Spleen (tissue), 11 donors: ENCODE data around the gene ZNF738. TPM values are rescaled to one million over a fixed set of nuclear protein-coding genes. Genes with fewer than 3 reads are reported as not detected.

ENCODE experiments used
- DNase-seq: peaks from one replicate; pipeline ENCODE4 v3.0.0-alpha.2; 2020
- H3K27ac ChIP-seq, 8 donors: fragments of 200-600 bp; sonication (generic) in 7 of 8; 1 replicate in 4 of 8; 2 replicates in 4 of 8; pipeline versions ENCODE4 v1.5.0 to v1.8.0; 2016 to 2021; ENCODE audit warnings: inconsistent platforms in 4 of 8, mild to moderate bottlenecking in 4 of 8, moderate library complexity in 1 of 8
- H3K27me3 ChIP-seq, 7 donors: fragments of 200-600 bp; sonication (generic) in 6 of 7; replicated peaks in 1 of 7; 1 replicate in 4 of 7; 2 replicates in 3 of 7; pipeline versions ENCODE4 v1.5.0 to v1.8.0; 2016 to 2021; ENCODE audit warnings: inconsistent platforms in 3 of 7, mild to moderate bottlenecking in 1 of 7
- H3K36me3 ChIP-seq, 6 donors: fragments of 200-600 bp; sonication (generic) in 5 of 6; 1 replicate in 4 of 6; 2 replicates in 2 of 6; pipeline versions ENCODE4 v1.5.0 to v1.8.0; 2016 to 2021; ENCODE audit warnings: inconsistent platforms in 2 of 6
- H3K4me1 ChIP-seq, 6 donors: fragments of 200-600 bp; sonication (generic) in 5 of 6; 1 replicate in 3 of 6; 2 replicates in 3 of 6; pipeline versions ENCODE4 v1.5.0 to v1.8.0; 2016 to 2021; ENCODE audit warnings: inconsistent platforms in 3 of 6
- H3K4me3 ChIP-seq, 8 donors: fragments of 200-600 bp; sonication (generic) in 7 of 8; 1 replicate in 4 of 8; 2 replicates in 4 of 8; pipeline versions ENCODE4 v1.5.0 to v1.8.0; 2016 to 2021; ENCODE audit warnings: inconsistent platforms in 4 of 8, mild to moderate bottlenecking in 4 of 8, moderate library complexity in 2 of 8
- H3K9me3 ChIP-seq, 8 donors: fragments of 200-600 bp; sonication (generic) in 7 of 8; 1 replicate in 4 of 8; 2 replicates in 4 of 8; pipeline versions ENCODE4 v1.5.0 to v1.8.0; 2016 to 2021; ENCODE audit warnings: inconsistent platforms in 4 of 8
- POLR2A ChIP-seq, 3 donors: fragments of 450-650 bp; IDR thresholded peaks; one replicate each; pipeline ENCODE4 v1.5.1; 2017; ENCODE audit warnings: antibody characterized with exemption in 3 of 3, mild to moderate bottlenecking in 1 of 3
- POLR2AphosphoS5 ChIP-seq, 3 donors: sonication (generic); formaldehyde crosslinking; IDR thresholded peaks; one replicate each; pipeline ENCODE4 v1.5.1; 2017; ENCODE audit warnings: antibody characterized with exemption in 3 of 3
- WGBS, 5 donors: extraction: QIAGEN DNeasy Blood & Tissue Kit in 3 of 5; methylation state at CpG; one replicate each; pipeline versions ENCODE4 v1.1.5 to v1.1.7; 2013 to 2018; 5-methylcytosine and 5-hydroxymethylcytosine counted together
- intact Hi-C: fragments of 100-400 bp; cut with DNase I; formaldehyde crosslinking; loops from one replicate; pipeline ENCODE4 v1.15.0; 2023; ENCODE audit warnings: low total_unique reads
- polyA plus RNA-seq, 3 donors: library from polyadenylated mRNA; stranded (reverse); fragments of 200-250 nt; gene quantifications; one replicate each; pipeline ENCODE4 v1.2.1, GENCODE V29; 2013
- total RNA-seq, 7 donors: library from RNA; depleted of rRNA in 3 of 7; stranded (reverse); fragments of >200 nt in 3 of 7; fragmentation: NEBNext Ultra II Directional in 4 of 7; extraction: Animal tissue kit (Norgen Biotek cat#: 25700) in 4 of 7; gene quantifications; one replicate each; pipeline versions ENCODE4 v1.1.0 to v1.2.1, GENCODE V29; 2016 to 2021
- TF ChIP-seq, protein P1 (sequence below), 11 experiments: fragments of 200-600 bp in 7 of 11; fragments of 450-650 bp in 4 of 11; sonication (generic) in 4 of 11; IDR thresholded peaks in 8 of 11; conservative IDR thresholded peaks in 3 of 11; 1 replicate in 7 of 11; 2 replicates in 4 of 11; pipeline versions ENCODE4 v1.4.0 to v1.8.0; 2016 to 2021; ENCODE audit warnings: antibody characterized with exemption in 11 of 11, inconsistent platforms in 4 of 11, mild to moderate bottlenecking in 1 of 11
- donor health status: healthy with polysubstance abuse.
- donor health status: DM: no; HTN: no; CAD: no; lungs with moderate emphysema.
- donor health status: DM: no; HTN: no; CAD: no.
- donor health status: Bipolar disorder and iron deficiency.
- donor health status: healthy.
- donor health status: DM: no; HTN: no; CAD: no.
- donor health status: DM: yes; HTN: yes; CAD: no.

Gene ZNF738
- total and polyA plus RNA-seq, 10 donors = 4.5 to 16.5 (median 8.4) TPM

DNA sequence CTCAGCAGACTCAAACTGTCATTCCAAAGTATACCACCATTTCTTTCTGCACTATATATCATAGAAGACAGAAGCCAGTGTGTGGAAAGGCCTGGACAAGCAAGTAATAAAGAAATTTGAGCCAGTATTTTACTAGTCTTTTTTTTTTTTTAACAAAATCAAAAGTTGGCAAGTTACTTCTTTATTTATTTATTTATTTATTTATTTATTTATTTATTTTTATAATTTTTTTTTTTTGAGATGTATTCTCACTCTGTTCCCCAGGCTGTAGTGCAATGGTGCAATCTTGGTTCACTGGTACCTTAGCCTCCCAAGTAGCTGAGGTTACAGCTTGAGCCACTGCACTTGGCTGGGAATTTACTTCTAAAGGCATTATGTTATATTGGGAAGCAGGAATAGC is 63.4 kb downstream of the ZNF738 start:
- TF ChIP-seq POLR2A (IDR thresholded peaks at IDR 0.05) (no peak), POLR2AphosphoS5 (IDR thresholded peaks at IDR 0.05) (no peak)
- TF ChIP-seq, protein P1, sequence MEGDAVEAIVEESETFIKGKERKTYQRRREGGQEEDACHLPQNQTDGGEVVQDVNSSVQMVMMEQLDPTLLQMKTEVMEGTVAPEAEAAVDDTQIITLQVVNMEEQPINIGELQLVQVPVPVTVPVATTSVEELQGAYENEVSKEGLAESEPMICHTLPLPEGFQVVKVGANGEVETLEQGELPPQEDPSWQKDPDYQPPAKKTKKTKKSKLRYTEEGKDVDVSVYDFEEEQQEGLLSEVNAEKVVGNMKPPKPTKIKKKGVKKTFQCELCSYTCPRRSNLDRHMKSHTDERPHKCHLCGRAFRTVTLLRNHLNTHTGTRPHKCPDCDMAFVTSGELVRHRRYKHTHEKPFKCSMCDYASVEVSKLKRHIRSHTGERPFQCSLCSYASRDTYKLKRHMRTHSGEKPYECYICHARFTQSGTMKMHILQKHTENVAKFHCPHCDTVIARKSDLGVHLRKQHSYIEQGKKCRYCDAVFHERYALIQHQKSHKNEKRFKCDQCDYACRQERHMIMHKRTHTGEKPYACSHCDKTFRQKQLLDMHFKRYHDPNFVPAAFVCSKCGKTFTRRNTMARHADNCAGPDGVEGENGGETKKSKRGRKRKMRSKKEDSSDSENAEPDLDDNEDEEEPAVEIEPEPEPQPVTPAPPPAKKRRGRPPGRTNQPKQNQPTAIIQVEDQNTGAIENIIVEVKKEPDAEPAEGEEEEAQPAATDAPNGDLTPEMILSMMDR (IDR thresholded peaks at IDR 0.05 in 8 of 11, conservative IDR thresholded peaks at IDR 0.05 in 3 of 11) = no peak
- DNase-seq = no peak
- Histone ChIP-seq H3K36me3 (peaks cover 0 to 59% (median 24%) of the 10 kb centered on the region in 6 donors), H3K27me3 (no peaks in the 10 kb centered on the region), H3K4me3 (no peak overlapping the region), H3K27ac (no peak overlapping the region), H3K9me3 (peaks cover 41 to 100% (median 99%) of the 10 kb centered on the region in 8 donors), H3K4me1 (no peaks in the 10 kb centered on the region)
- intact Hi-C loops = no loop called here

DNA sequence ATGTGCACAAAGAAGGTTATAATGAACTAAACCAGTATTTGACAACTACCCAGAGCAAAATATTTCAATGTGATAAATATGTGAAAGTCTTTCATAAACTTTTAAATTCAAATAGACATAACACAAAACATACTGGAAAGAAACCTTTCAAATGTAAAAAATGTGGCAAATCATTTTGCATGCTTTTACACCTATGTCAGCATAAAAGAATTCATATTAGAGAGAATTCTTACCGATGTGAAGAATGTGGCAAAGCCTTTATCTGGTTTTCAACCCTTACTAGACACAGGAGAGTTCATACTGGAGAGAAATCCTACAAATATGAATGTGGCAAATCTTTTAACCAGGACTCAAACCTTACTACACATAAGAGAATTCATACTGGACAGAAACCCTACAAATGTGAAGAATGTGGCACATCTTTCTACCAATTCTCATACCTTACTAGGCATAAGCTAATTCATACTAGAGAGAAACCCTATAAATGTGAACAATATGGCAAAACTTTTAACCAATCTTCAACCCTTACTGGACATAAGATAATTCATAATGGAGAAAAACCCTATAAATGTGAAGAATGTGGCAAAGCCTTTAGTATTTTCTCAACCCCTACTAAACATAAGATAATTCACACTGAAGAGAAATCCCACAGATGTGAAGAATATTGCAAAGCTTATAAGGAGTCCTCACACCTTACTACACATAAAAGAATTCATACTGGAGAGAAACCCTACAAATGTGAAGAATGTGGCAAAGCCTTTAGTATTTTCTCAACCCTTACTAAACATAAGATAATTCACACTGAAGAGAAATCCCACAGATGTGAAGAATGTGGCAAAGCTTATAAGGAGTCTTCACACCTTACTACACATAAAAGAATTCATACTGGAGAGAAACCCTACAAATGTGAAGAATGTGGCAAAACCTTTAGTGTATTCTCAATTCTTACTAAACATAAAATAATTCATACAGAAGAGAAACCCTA is 64.5 kb downstream of the ZNF738 start:
- H3K27me3 ChIP-seq = no peaks in the 10 kb centered on the region
- 93 to 100% (median 96%) methylated on average over 1 of the region's 1 CpG for WGBS, 5 donors
- DNase-seq = no peak
- H3K9me3 ChIP-seq = peaks cover 50 to 100% (median 100%) of the 10 kb centered on the region in 8 donors
- no peak overlapping the region for H3K4me3 ChIP-seq
- H3K4me1 ChIP-seq = no peaks in the 10 kb centered on the region
- H3K27ac ChIP-seq = no peak overlapping the region
- intact Hi-C loops = no loop called here
- peaks cover 0 to 48% (median 18%) of the 10 kb centered on the region in 6 donors for H3K36me3 ChIP-seq
- TF ChIP-seq POLR2AphosphoS5 (IDR thresholded peaks at IDR 0.05) (no peak), POLR2A (IDR thresholded peaks at IDR 0.05) (no peak)
- TF ChIP-seq, protein P1 (IDR thresholded peaks at IDR 0.05 in 8 of 11, conservative IDR thresholded peaks at IDR 0.05 in 3 of 11) = no peak

Other genes with a start within 250 kb of the ZNF738 start
- gene ZNF431, start 217.0 kb upstream of the ZNF738 start, total RNA-seq = 10 to 100 TPM; 18.2 to 33.5 (median 22.2) TPM
- gene ZNF431, start 217.0 kb upstream of the ZNF738 start, polyA plus RNA-seq = 10 to 100 TPM in 1 of 3 donors, 1 to 10 TPM in 2; 8.8 to 13.2 (median 9.2) TPM
- 10 to 100 TPM; 18.8 to 42.7 (median 22.9) TPM for gene ZNF708, start 29.6 kb upstream of the ZNF738 start, total RNA-seq
- gene ZNF708, start 29.6 kb upstream of the ZNF738 start, polyA plus RNA-seq = 1 to 10 TPM; 4.9 to 7.0 (median 5.1) TPM
- gene ZNF493, start 38.1 kb downstream of the ZNF738 start, total RNA-seq = 10 to 100 TPM; 34.0 to 85.4 (median 39.8) TPM
- gene ZNF493, start 38.1 kb downstream of the ZNF738 start, polyA plus RNA-seq = 1 to 10 TPM; 7.9 to 8.3 (median 8.1) TPM
- gene ZNF429, start 146.6 kb downstream of the ZNF738 start, total RNA-seq = 10 to 100 TPM; 14.4 to 45.0 (median 22.8) TPM
- gene ZNF429, start 146.6 kb downstream of the ZNF738 start, polyA plus RNA-seq = 1 to 10 TPM; 6.9 to 9.4 (median 7.3) TPM